Heart right ventricle (tissue), 16 donors: ENCODE data around the gene IKZF2. TPM values are rescaled to one million over a fixed set of nuclear protein-coding genes. Genes with fewer than 3 reads are reported as not detected.

Source experiments
- ATAC-seq, 8 donors: fragments of 200-7000 bp; cut with Tn5 transposase; one replicate each; pipeline ENCODE4 v1.9.1; 2020; ENCODE audit warnings: mild to moderate bottlenecking in 8 of 8, moderate library complexity in 8 of 8, moderate number of reproducible peaks in 1 of 8
- DNase-seq, 2 donors: peaks; one replicate each; pipeline ENCODE4 v3.0.0-alpha.2; 2020
- H3K27ac ChIP-seq, 10 donors: fragments of 200-600 bp; sonication (generic) in 2 of 10; one replicate each; pipeline versions ENCODE4 v1.5.0 to v1.8.0; 2020 to 2022; ENCODE audit warnings: mild to moderate bottlenecking in 3 of 10
- H3K27me3 ChIP-seq, 7 donors: fragments of 200-600 bp; one replicate each; pipeline ENCODE4 v1.8.0; 2021 to 2022; ENCODE audit warnings: mild to moderate bottlenecking in 2 of 7
- H3K36me3 ChIP-seq, 9 donors: fragments of 200-600 bp; sonication (generic) in 1 of 9; one replicate each; pipeline versions ENCODE4 v1.5.0 to v1.8.0; 2020 to 2022; ENCODE audit warnings: mild to moderate bottlenecking in 2 of 9
- H3K4me1 ChIP-seq, 9 donors: fragments of 200-600 bp; sonication (generic) in 1 of 9; one replicate each; pipeline versions ENCODE4 v1.5.0 to v1.8.0; 2020 to 2022; ENCODE audit warnings: mild to moderate bottlenecking in 4 of 9
- H3K4me3 ChIP-seq, 10 donors: fragments of 200-600 bp; sonication (generic) in 2 of 10; one replicate each; pipeline versions ENCODE4 v1.5.0 to v1.8.0; 2020 to 2022; ENCODE audit warnings: mild to moderate bottlenecking in 7 of 10, moderate library complexity in 2 of 10
- H3K9me3 ChIP-seq, 11 donors: fragments of 200-600 bp in 10 of 11; sonication (generic) in 2 of 11; one replicate each; pipeline versions ENCODE4 v1.5.0 to v1.8.0; 2013 to 2022; ENCODE audit warnings: mild to moderate bottlenecking in 2 of 11, control low read depth in 1 of 11, moderate library complexity in 1 of 11
- WGBS, 2 donors: extraction: QIAGEN DNeasy Blood & Tissue Kit; methylation state at CpG; one replicate each; pipeline ENCODE4 v1.1.7; 2013; ENCODE audit warnings: inconsistent platforms in 1 of 2; 5-methylcytosine and 5-hydroxymethylcytosine counted together
- intact Hi-C, 10 donors: fragments of 100-400 bp; cut with DNase I; formaldehyde crosslinking; loops; one replicate each; pipeline versions ENCODE4 v1.11.1 to v1.14.2; 2022
- polyA plus RNA-seq, 2 donors: library from polyadenylated mRNA; stranded (reverse); fragments of 200-250 nt; gene quantifications; one replicate each; pipeline ENCODE4 v1.2.3, GENCODE V29; 2013
- total RNA-seq, 10 donors: library from RNA; stranded (reverse); fragmentation: NEBNext Ultra II Directional in 3 of 10; extraction: Animal tissue kit (Norgen Biotek cat#: 25700) in 3 of 10; gene quantifications; one replicate each; pipeline versions ENCODE4 v1.2.1 to v1.2.4, GENCODE V29; 2021 to 2023
- TF ChIP-seq, protein P1 (sequence below), 9 donors: fragments of 200-600 bp; sonication (generic) in 2 of 9; IDR thresholded peaks; one replicate each; pipeline versions ENCODE4 v1.5.0 to v1.8.0; 2021 to 2022; ENCODE audit warnings: antibody characterized with exemption in 9 of 9, mild to moderate bottlenecking in 5 of 9, moderate library complexity in 1 of 9
- donor health status: Arrhythmogenic right ventricular cardiomyopathy.
- donor health status: ischemic (EF 13 %, LVEDD 7.1; RV severe dilation, severe dysfunction).
- donor health status: healthy with polysubstance abuse.
- donor health status: DM: no; HTN: yes; CAD: no.
- donor health status: DM: no; HTN: no; CAD: no.
- donor health status: ischemic (EF 25% LVEDD 6.9; RV normal size, moderate dysfunction).
- donor health status: ischemic (EF 25% LVEDD 5.7; RV mildly dilated, moderate dysfunction).
- donor health status: healthy.
- donor health status: DM: yes; HTN: yes; CAD: no.
- donor health status: Ischemic cardiomyopathy.
- donor health status: ischemic (EF 35%, LVEDD 5.7; RV mildly dilated, moderate dysfunction).
- donor health status: nonischemic (EF 11% LVEDD 7.7; RV severe dilation, severe dysfunction).
- donor health status: DM: yes; HTN: yes; CAD: no.
- donor health status: PGD.
- donor health status: ischemic (EF 29% LVEDD 5.4; RV normal size, mild dysfunction).
- donor health status: nonischemic (EF 23%, LVEDD 6.1; RV moderate dilation, normal function).

IKZF2 gene
- total and polyA plus RNA-seq, 12 donors = 0.36 to 8.1 (median 5.9) TPM

DNA sequence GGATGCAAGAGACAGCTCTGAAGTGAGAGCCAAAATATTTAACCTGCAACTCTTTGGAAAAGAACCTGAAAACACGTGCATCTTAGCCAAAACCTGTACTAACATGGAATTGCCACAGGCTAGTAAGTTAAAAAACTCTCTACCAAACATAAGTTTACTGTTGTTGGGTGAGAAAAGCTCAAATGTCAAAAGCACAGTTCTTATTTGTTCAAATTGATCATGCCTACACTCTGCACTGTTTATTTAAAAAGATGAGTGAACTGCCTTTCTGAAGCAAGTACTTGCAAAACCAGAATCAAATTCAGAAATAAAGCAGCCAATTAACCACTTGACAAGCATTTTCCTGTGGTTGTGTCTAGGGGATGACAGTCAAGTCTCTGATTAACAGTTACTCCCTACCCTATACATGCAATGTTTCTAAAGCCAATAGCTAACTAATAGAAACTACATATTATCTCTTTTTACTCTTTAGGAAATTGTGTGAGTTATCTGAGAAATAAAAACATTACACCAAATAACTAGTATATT, 5.6 kb downstream of the IKZF2 start:
- H3K27me3 ChIP-seq = no peaks in the 10 kb centered on the region
- no peaks in the 10 kb centered on the region for H3K9me3 ChIP-seq
- H3K36me3 ChIP-seq = peaks cover 0 to 7% (median 0%) of the 10 kb centered on the region in 9 donors
- TF ChIP-seq, protein P1, sequence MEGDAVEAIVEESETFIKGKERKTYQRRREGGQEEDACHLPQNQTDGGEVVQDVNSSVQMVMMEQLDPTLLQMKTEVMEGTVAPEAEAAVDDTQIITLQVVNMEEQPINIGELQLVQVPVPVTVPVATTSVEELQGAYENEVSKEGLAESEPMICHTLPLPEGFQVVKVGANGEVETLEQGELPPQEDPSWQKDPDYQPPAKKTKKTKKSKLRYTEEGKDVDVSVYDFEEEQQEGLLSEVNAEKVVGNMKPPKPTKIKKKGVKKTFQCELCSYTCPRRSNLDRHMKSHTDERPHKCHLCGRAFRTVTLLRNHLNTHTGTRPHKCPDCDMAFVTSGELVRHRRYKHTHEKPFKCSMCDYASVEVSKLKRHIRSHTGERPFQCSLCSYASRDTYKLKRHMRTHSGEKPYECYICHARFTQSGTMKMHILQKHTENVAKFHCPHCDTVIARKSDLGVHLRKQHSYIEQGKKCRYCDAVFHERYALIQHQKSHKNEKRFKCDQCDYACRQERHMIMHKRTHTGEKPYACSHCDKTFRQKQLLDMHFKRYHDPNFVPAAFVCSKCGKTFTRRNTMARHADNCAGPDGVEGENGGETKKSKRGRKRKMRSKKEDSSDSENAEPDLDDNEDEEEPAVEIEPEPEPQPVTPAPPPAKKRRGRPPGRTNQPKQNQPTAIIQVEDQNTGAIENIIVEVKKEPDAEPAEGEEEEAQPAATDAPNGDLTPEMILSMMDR (IDR thresholded peaks at IDR 0.05) = no peak
- no peak overlapping the region for H3K4me3 ChIP-seq
- ATAC-seq = no peak
- no peak for DNase-seq
- peak overlapping the region in 1 of 10 donors; percentile 31 for H3K27ac ChIP-seq
- H3K4me1 ChIP-seq = peaks cover 0 to 26% (median 15%) of the 10 kb centered on the region in 9 donors
- intact Hi-C loops = no loop called here
- WGBS, 2 donors = 42 to 53% methylated on average over 1 of the region's 1 CpG

DNA sequence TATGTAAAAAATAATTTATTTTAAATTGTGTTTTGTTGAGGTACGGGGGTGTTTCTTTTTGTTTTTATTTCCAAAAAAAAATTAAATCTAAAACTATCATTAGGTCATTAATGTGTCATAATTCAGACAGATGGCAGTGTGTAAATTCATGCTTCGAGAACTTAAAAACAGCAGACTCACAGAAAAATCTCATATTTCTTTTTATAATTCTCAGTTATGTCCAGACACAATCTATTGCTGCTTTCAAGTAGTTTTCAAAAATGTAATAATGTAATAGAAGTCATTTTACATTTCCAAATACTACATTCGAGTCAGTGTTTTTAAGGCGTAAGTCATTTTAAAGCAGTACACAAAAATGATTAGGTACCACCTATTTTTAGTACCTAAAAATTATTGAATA, 14.3 kb downstream of the IKZF2 start:
- H3K9me3 ChIP-seq = no peaks in the 10 kb centered on the region
- H3K36me3 ChIP-seq = no peaks in the 10 kb centered on the region
- TF ChIP-seq, protein P1 (IDR thresholded peaks at IDR 0.05) = no peak
- no peaks in the 10 kb centered on the region for H3K27me3 ChIP-seq
- H3K4me3 ChIP-seq = no peak overlapping the region
- intact Hi-C loops = no loop called here
- DNase-seq = no peak
- 78 to 94% methylated on average over 4 of the region's 4 CpGs for WGBS, 2 donors
- no peaks in the 10 kb centered on the region for H3K4me1 ChIP-seq
- H3K27ac ChIP-seq = no peak overlapping the region
- ATAC-seq = no peak

DNA sequence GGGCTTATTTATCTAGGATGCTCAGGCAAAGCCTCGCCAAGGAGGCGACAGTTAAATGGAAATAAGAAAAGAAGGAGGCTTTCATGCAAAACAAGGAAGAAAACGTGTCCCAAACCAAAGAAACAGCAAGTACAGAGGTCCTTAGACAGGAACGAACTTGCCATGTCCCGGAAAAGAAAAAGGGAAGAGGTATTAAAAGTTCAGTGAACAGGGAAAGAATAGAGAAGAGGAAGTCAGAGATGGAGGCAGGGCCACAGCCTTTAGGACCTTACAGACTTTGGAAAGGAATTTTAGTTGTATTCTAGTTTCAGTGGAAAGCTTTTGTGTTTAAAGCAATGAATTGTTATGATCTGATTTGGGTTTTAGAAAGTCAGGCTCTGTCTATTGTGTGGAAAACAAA, 22.1 kb downstream of the IKZF2 start:
- intact Hi-C loops = no loop called here
- H3K9me3 ChIP-seq = no peaks in the 10 kb centered on the region
- H3K36me3 ChIP-seq = no peaks in the 10 kb centered on the region
- H3K27ac ChIP-seq = peak overlapping the region in 1 of 10 donors; percentile 51
- WGBS, 2 donors = 75 to 85% methylated on average over 5 of the region's 5 CpGs
- H3K27me3 ChIP-seq = no peaks in the 10 kb centered on the region
- peak in 3 of 8 donors; percentile 53 to 78 (median 62) for ATAC-seq
- TF ChIP-seq, protein P1 (IDR thresholded peaks at IDR 0.05) = no peak
- peaks cover 0 to 14% (median 0%) of the 10 kb centered on the region in 9 donors for H3K4me1 ChIP-seq
- no peak for DNase-seq
- no peak overlapping the region for H3K4me3 ChIP-seq

DNA sequence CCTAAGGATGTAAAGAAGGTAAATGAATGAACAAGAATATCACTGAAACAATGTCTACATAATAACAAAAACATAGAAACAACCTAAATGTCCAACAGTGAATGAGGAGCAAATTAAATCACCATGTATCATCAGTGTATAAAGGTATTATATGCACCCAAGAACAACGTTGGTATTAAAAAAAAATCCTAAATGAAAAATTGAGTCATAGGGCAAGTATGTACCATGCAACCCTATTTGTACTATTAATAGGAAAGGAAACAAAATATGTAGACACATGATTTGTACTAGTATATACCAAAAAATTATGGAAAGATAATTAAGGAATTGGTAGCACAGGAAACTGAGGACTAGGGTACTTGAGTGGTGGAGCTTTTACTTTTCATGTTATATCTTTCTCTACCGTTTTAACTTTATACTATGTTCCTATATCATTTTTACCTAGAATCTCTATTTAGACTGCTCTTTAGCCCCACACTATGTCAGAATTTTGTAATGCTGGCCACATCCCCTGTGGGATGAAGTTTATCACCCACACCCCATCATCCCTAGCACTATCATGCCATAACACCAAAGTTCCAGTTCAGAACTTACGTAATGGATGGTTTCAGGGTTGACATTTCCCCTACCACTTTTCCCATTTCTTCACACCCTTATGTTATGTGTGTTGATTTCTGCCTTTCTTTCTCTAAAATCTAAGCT, 25.6 kb downstream of the IKZF2 start:
- no peak for DNase-seq
- H3K27ac ChIP-seq = no peak overlapping the region
- WGBS, 2 donors = 75 to 76% methylated on average over 3 of the region's 3 CpGs
- ATAC-seq = no peak
- peaks cover 0 to 19% (median 0%) of the 10 kb centered on the region in 9 donors for H3K4me1 ChIP-seq
- no peaks in the 10 kb centered on the region for H3K27me3 ChIP-seq
- H3K9me3 ChIP-seq = no peaks in the 10 kb centered on the region
- H3K4me3 ChIP-seq = no peak overlapping the region
- TF ChIP-seq, protein P1 (IDR thresholded peaks at IDR 0.05) = no peak
- H3K36me3 ChIP-seq = no peaks in the 10 kb centered on the region
- intact Hi-C loops = no loop called here
